HepG2 (cell line): ENCODE results near the gene SCP2. TPM values are rescaled to one million over a fixed set of nuclear protein-coding genes. Genes with fewer than 3 reads are reported as not detected.

Experiments used
- ATAC-seq: fragments of 200-7000 bp; cut with Tn5 transposase; 3 replicates; pipeline ENCODE4 v1.9.1; 2020; ENCODE audit warnings: mild to moderate bottlenecking, moderate library complexity
- BruUV-seq: library from RNA; stranded (reverse); fragments of 400-500 nt; replicated peaks from 2 replicates; lab custom pipeline; 2021; lab: Mats Ljungman, UMichigan
- CTCF ChIA-PET: fragments of 300-600 bp; formaldehyde crosslinking; extraction: SDS; loops from one replicate; lab custom pipeline; 2021; ENCODE audit warnings: low total read pairs, inconsistent platforms, low intra/inter-chr PET ratio; lab: Yijun Ruan, JAX
- POLR2A ChIA-PET: fragments of 350-600 bp; sonication (Branson Sonifier 250); formaldehyde crosslinking; loops from one replicate; lab custom pipeline; 2020; ENCODE audit warnings: antibody characterized with exemption, inconsistent platforms; lab: Yijun Ruan, JAX
- DNase-seq: peaks from one replicate; pipeline ENCODE4 v3.0.0-alpha.2; 2015; ENCODE audit warnings: low spot score
- FAIRE-seq: peaks from 3 replicates; lab custom pipeline; 2011; peaks lifted over from hg19 to GRCh38; lab: Jason Lieb, UNC
- H2AFZ ChIP-seq: one replicate; pipeline ENCODE4 v1.6.1; 2011; ENCODE audit warnings: low read length, inconsistent platforms
- H3K27ac ChIP-seq: fragments of 300-600 bp; 3 replicates; pipeline ENCODE4 v1.8.0; 2011; ENCODE audit warnings: mixed run types, mild to moderate bottlenecking, mixed read lengths, low read length, inconsistent platforms; ENCODE audit not compliant: insufficient read depth; ENCODE audit errors: extremely low read length
- H3K27me3 ChIP-seq, 2 experiments: fragments of 200-600 bp in 1 of 2; 2 replicates in 1 of 2; 3 replicates in 1 of 2; pipeline versions ENCODE4 v1.6.0 to v1.8.0; 2011; ENCODE audit warnings: low read length in 2 of 2, mild to moderate bottlenecking in 2 of 2, moderate library complexity in 2 of 2, inconsistent platforms in 1 of 2; ENCODE audit not compliant: insufficient read depth in 2 of 2, control insufficient read depth in 1 of 2
- H3K36me3 ChIP-seq, 2 experiments: fragments of 200-600 bp in 1 of 2; replicated peaks in 1 of 2; 2 replicates in 1 of 2; 3 replicates in 1 of 2; pipeline versions ENCODE4 v1.5.1 to v1.8.0; 2011; ENCODE audit warnings: low read length in 2 of 2, inconsistent platforms in 1 of 2; ENCODE audit not compliant: insufficient read depth in 2 of 2, control insufficient read depth in 1 of 2
- H3K4me1 ChIP-seq: 2 replicates; pipeline ENCODE4 v1.5.1; 2012; ENCODE audit warnings: low read length, inconsistent platforms; ENCODE audit not compliant: insufficient read depth
- H3K4me2 ChIP-seq: 2 replicates; pipeline ENCODE4 v1.6.0; 2011; ENCODE audit warnings: low read depth, low read length, inconsistent platforms
- H3K4me3 ChIP-seq, 3 experiments: fragments of 200-600 bp in 1 of 3; sonication (generic), shearing (Covaris generic) in 1 of 3; replicated peaks in 1 of 3; 2 replicates each; pipeline ENCODE4 v1.5.1; 2011 to 2016; ENCODE audit warnings: low read length in 3 of 3, inconsistent platforms in 2 of 3, low read depth in 2 of 3, mild to moderate bottlenecking in 2 of 3, control low read depth in 1 of 3, mixed read lengths in 1 of 3; ENCODE audit not compliant: insufficient read depth in 1 of 3
- H3K79me2 ChIP-seq: one replicate; pipeline ENCODE4 v1.6.1; 2011; ENCODE audit warnings: low read length, inconsistent platforms; ENCODE audit not compliant: insufficient read depth
- H3K9ac ChIP-seq: 2 replicates; pipeline ENCODE4 v1.6.0; 2011; ENCODE audit warnings: mild to moderate bottlenecking, low read depth, low read length, inconsistent platforms; ENCODE audit not compliant: insufficient read depth
- H3K9me3 ChIP-seq: 2 replicates; pipeline ENCODE4 v1.5.1; 2012; ENCODE audit warnings: mild to moderate bottlenecking, low read length
- H4K20me1 ChIP-seq: 2 replicates; pipeline ENCODE4 v1.6.0; 2011; ENCODE audit warnings: inconsistent platforms, mild to moderate bottlenecking, low read length, moderate library complexity; ENCODE audit not compliant: insufficient read depth
- AGO2 ChIP-seq: fragments of 200-400 bp; formaldehyde crosslinking; optimal IDR thresholded peaks from 2 replicates; pipeline ENCODE3; 2017; ENCODE audit warnings: mild to moderate bottlenecking, low read depth, low read length, moderate library complexity
- EZH2 ChIP-seq: conservative IDR thresholded peaks from 2 replicates; pipeline ENCODE4 v1.6.1; 2012; ENCODE audit warnings: mild to moderate bottlenecking, low read depth, low read length, moderate library complexity
- STAG1 ChIP-seq: sonication (generic); formaldehyde crosslinking; IDR thresholded peaks from 2 replicates; pipeline ENCODE4 v1.4.0; 2020; ENCODE audit warnings: missing genetic modification reagents
- ZBED4 ChIP-seq: sonication (generic); formaldehyde crosslinking; IDR thresholded peaks from 2 replicates; pipeline ENCODE4 v1.4.0; 2020; ENCODE audit warnings: missing genetic modification reagents, borderline replicate concordance
- WGBS: methylation state at CpG from one replicate; pipeline ENCODE4 v1.1.6; 2017; ENCODE audit warnings: low lambda C conversion rate; 5-methylcytosine and 5-hydroxymethylcytosine counted together
- in situ Hi-C: cut with HindIII; loops from 2 replicates; pipeline ENCODE4 v1.10.0; 2017; ENCODE audit warnings: low pct_unique_long_range_greater_than_20kb; ENCODE audit not compliant: extremely low pct_ligation_motif_present
- intact Hi-C: fragments of 100-400 bp; cut with micrococcal nuclease; formaldehyde crosslinking; loops from one replicate; pipeline ENCODE4 v1.10.0; 2022; ENCODE audit not compliant: unreplicated experiment
- polyA plus RNA-seq, 8 experiments: library from polyadenylated mRNA; depleted of rRNA in 3 of 8; stranded (reverse) in 7 of 8; unstranded in 1 of 8; fragments of >200 nt; fragmentation: Illumina TruSeq in 4 of 8; extraction: Trizol in 4 of 8; gene quantifications; 2 replicates each; pipeline versions ENCODE4 v1.2.1 to v1.2.3, GENCODE V29; 2011 to 2016; ENCODE audit warnings: low read depth in 4 of 8, missing spikeins in 1 of 8, mixed read lengths in 1 of 8; ENCODE audit not compliant: insufficient read depth in 1 of 8
- total RNA-seq, 5 experiments: library from RNA; depleted of rRNA; stranded (reverse); fragments of >200 nt; fragmentation: Illumina TruSeq; extraction: Trizol; gene quantifications; 2 replicates each; pipeline ENCODE4 v1.2.3, GENCODE V29; 2016; ENCODE audit warnings: low read depth in 1 of 5

SCP2 gene
- total and polyA plus RNA-seq, 2 of the 13 experiments (the other 11 are each of a cell fraction or from before 2014, with no cell fraction given): 59.0 to 133 TPM

- ATAC-seq: no peak
These were observed 25.7 kb upstream of the SCP2 start for GRCh38 chr1:52901384-52901783.

DNA sequence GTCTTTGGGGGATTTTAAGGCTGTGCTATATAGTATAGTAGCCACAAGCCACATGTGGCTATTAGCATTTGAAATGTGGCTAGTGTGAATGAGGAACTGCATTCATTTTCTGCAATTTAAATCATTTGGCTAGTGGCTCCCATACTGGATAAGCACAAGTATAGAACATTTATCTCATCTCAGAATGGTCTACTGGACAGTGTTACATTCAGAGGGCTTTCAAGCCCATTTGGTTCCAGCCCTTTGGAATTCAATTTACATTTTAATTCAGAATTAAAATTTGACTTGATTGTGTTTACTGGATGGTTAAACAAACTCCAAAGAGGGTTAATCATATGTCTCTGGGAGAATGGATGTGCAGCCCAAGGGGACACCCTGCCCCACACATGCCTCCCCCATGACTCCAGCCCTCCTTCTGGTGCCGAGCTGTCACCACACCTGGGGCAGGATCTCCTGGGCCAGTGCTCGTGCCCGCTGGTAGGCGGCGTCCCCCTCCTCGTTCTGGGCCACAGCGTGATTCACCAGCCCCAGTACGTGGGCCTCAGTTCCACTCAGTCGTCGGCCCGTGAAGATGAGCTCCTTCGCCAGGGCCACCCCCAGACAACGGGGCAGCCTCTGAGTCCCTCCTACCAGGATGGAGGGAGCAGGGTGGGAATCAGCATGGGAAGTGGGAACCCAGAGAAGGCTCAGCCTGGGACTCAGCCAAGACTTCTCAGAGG, 22.7 kb upstream of the SCP2 start:
- Histone ChIP-seq H3K4me1 (peaks cover 25% of the 10 kb centered on the region), H3K4me2 (no peak overlapping the region), H4K20me1 (no peaks in the 10 kb centered on the region), H3K9ac (no peak overlapping the region), H3K9me3 (no peaks in the 10 kb centered on the region), H3K36me3 (peaks cover 4 to 6% of the 10 kb centered on the region in 2 experiments; a peak in 3 of 5 replicates), H3K79me2 (no peaks in the 10 kb centered on the region), H3K27me3 (no peaks in the 10 kb centered on the region), H2AFZ (no peak overlapping the region), H3K27ac (no peak overlapping the region), H3K4me3 (no peak overlapping the region)
- ATAC-seq: peak; percentile 17; the same call in 2 of the 3 replicates
- in situ Hi-C loops (no loop called here), intact Hi-C loops (loop anchor here (2.0 kb wide), 1 partner anchor 278 kb away; no protein-coding TSS in a partner anchor)
- ChIA-PET POLR2A (interaction anchor here (1.4 kb wide), 1 partner anchor 13 kb away, joined by 3 read pairs; no protein-coding TSS in a partner anchor), CTCF (interaction anchor here (0.5 to 1.8 kb wide), 3 partner anchors 61 to 286 kb away, joined by 3 to 12 read pairs (median 4); no protein-coding TSS in a partner anchor)
- DNase-seq: no peak
- BruUV-seq: no TSS peak
- TF ChIP-seq AGO2 (peak; percentile 35), ZBED4 (no peak)
- FAIRE-seq: no peak
- 92% methylated on average over 13 of the region's 13 CpGs for WGBS

More at GRCh38 chr1:52901384-52901783, 25.7 kb upstream of the SCP2 start:
- intact Hi-C loops: no loop called here
- WGBS: 85% methylated on average over 1 of the region's 1 CpG
- TF ChIP-seq STAG1 (CRISPR knock-in tag) (0 out of 2 replicates have a peak, but pooled peaks have one; percentile 19), EZH2 (no peak)
- TF ChIP-seq, all 625 proteins: peak for 1
- CTCF ChIA-PET: no interaction called here
- DNase-seq: no peak
- Histone ChIP-seq H3K4me2 (no peak overlapping the region), H3K9ac (no peak overlapping the region), H3K9me3 (no peaks in the 10 kb centered on the region), H4K20me1 (no peaks in the 10 kb centered on the region), H3K27me3 (no peaks in the 10 kb centered on the region), H3K4me3 (no peak overlapping the region), H3K27ac (no peak overlapping the region), H3K36me3 (peaks cover 3 to 6% of the 10 kb centered on the region in 2 experiments; a peak in 1 of 5 replicates), H2AFZ (no peak overlapping the region), H3K79me2 (no peaks in the 10 kb centered on the region), H3K4me1 (peaks cover 33% of the 10 kb centered on the region)
- in situ Hi-C loops: no loop called here
- POLR2A ChIA-PET: interaction anchor here (1.2 kb wide), 1 partner anchor 26 kb away, joined by 4 read pairs; the partner anchor contains the start of gene SCP2
- no peak for FAIRE-seq
- no TSS peak for BruUV-seq
